Measurements from ENCODE around the gene RGPD5. TPM values are rescaled to one million over a fixed set of nuclear protein-coding genes. Genes with fewer than 3 reads are reported as not detected.

Gene RGPD5
- 3.9 to 11.3 TPM (median 7.8 TPM) in 5 replicates for total RNA-seq (2022; extraction: Qiagen RNA extraction; ENCODE audit: low read depth)

GRCh38 chr2:109794074-109794737 is at the start of gene RGPD5:
RGPD5 (plus strand) TSS chr2:109794305; CDS start chr2:109794466, 161 bp downstream.

DNA sequence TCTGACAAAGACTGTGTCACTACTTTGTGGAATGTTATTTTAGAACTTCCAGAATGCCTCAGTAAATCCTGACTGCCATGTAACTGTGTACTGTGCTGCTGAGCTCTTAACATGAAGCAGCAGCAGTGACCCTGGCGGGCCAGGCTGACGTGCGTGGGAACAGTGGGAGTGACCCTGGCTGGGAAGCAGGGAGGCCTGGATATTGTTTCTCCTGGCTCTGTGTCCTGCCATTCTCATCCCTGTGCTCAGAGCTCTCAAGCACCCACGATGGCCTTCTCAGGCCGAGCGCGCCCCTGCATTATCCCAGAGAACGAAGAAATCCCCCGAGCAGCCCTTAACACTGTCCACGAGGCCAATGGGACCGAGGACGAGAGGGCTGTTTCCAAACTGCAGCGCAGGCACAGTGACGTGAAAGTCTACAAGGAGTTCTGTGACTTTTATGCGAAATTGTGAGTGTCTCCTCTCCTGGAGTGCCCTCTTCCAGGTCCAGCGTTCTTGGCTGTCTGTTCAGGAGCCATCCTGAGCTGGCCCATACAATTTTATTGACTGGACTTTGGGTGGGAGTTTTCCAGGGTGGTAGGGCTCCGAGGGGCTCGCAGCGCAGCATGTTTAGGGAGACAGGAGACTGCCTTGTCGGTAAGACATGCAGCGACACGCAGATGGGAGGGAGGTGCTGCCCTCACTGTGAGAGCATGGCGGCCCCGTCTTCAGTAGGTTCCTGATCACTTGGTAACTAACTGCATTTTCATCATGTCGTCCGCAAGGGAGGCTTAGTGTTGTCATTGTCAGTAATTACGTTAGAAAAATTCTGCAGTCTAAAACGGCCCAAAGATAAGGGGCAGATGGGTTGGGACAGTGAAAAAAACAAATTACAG is 104.6 kb downstream of the RGPD5 start, which contains the start of gene LIMS3:
Gene LIMS3, plus strand, starts transcription at position 227 of the 875 bp plus-strand sequence. Its CDS starts 41 bp downstream, at position 268.

Other genes starting within 250 kb of the RGPD5 start
- gene SEPTIN10, start 180.3 kb upstream of the RGPD5 start, total RNA-seq (2022; extraction: Qiagen RNA extraction; ENCODE audit: low read depth) = 34.3 to 53.8 TPM (median 51.1 TPM) in 5 replicates
- 6.6 to 13.5 TPM (median 11.7 TPM) in 5 replicates for gene SOWAHC, start 179.9 kb upstream of the RGPD5 start, total RNA-seq (2022; extraction: Qiagen RNA extraction; ENCODE audit: low read depth)
- gene LIMS3, start 104.4 kb downstream of the RGPD5 start, total RNA-seq (2022; extraction: Qiagen RNA extraction; ENCODE audit: low read depth) = not detected in 5 replicates